ENCODE results near the gene SURF1.
"Not testable (repeated sequence)": the region's sequence is repeated elsewhere in the genome, so short reads cannot be mapped to it uniquely, and the experiment has no call there.

SURF1 gene

DNA sequence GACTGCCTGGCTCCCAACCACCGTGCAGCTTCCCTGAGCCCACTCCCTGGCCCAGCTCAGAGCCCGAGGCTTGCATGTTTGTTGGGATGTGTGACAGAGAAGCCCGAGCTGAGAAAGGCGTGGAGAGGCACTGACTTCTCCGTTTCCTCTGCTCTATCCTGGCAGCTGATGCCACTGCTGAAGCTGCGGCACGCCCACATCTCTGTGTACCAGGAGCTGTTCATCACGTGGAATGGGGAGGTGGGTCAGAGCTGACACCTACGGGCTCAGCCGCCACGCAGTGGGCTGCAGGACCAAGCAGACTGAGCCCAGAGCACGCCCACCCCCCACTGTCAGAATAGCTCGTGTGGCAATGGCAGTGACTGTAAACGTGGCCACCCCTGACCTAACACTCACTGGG, 29.2 kb upstream of the SURF1 start:
- TF ChIP-seq SPI1 (IDR thresholded peaks at IDR 0.05; ENCODE audit: low read depth, low read length), result no peak
- no peak for TF ChIP-seq POLR2A (IDR thresholded peaks at IDR 0.05; ENCODE audit: low read depth, low read length)
- TF ChIP-seq TAF1 (IDR thresholded peaks at IDR 0.05; ENCODE audit: low read depth, low read length), result no peak
- no peak for TF ChIP-seq PAX5 (IDR thresholded peaks at IDR 0.05; ENCODE audit: insufficient read depth, low read length, severe bottlenecking)
- no peak for TF ChIP-seq POU2F2 (IDR thresholded peaks at IDR 0.05; ENCODE audit: low read depth, low read length)
- DNase-seq (ENCODE audit: insufficient read length, low spot score) (no peak), FAIRE-seq (no peak)

DNA sequence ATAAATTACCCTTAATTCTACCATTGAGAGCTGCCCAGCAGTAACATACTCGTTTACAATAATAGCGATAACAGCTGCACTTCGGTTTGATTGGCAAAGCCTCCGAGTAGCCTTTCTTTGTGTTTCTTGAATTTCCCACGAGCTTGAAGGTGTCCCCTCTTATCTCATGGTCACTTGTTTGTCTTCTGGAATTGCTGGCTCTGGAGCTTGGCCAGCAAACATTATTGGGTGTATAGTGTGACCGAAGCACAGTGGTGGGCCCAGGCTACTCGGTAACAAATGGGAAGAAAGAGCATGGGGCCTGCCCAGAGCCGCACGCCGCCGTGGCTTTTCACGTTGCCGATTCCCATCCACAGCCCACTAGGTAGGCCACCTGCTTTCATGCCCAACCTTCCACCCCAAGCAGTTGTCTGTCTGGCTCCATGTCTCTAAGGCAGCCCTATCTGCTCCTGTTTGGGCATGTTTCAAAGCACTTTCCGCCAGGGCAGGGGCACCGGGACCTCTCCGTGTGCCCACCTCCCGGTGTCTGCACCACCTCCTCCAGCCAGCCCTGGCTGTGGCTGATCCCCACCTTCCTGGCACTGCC, 28.5 kb upstream of the SURF1 start:
- TF ChIP-seq TAF1 (IDR thresholded peaks at IDR 0.05; ENCODE audit: low read depth, low read length) (no peak), SPI1 (IDR thresholded peaks at IDR 0.05; ENCODE audit: low read depth, low read length) (no peak), PAX5 (IDR thresholded peaks at IDR 0.05; ENCODE audit: insufficient read depth, low read length, severe bottlenecking) (no peak), POLR2AphosphoS5 (IDR thresholded peaks at IDR 0.05; ENCODE audit: low read depth, low read length) (no peak), POU2F2 (IDR thresholded peaks at IDR 0.05; ENCODE audit: low read depth, low read length) (no peak), POLR2A (IDR thresholded peaks at IDR 0.05; ENCODE audit: low read depth, low read length) (no peak)
- no peak for DNase-seq (ENCODE audit: insufficient read length, low spot score)
- no peak for FAIRE-seq

GRCh38 chr9:133383438-133383837, 27.2 kb upstream of the SURF1 start:
- DNase-seq (ENCODE audit: insufficient read length, low spot score), result no peak
- no peak for TF ChIP-seq TAF1 (IDR thresholded peaks at IDR 0.05; ENCODE audit: low read depth, low read length)
- TF ChIP-seq POLR2A (IDR thresholded peaks at IDR 0.05; ENCODE audit: low read depth, low read length), result no peak
- no peak for TF ChIP-seq SPI1 (IDR thresholded peaks at IDR 0.05; ENCODE audit: low read depth, low read length)
- no peak for TF ChIP-seq POLR2AphosphoS5 (IDR thresholded peaks at IDR 0.05; ENCODE audit: low read depth, low read length)
- no peak for TF ChIP-seq PAX5 (IDR thresholded peaks at IDR 0.05; ENCODE audit: insufficient read depth, low read length, severe bottlenecking)
- no peak for FAIRE-seq

GRCh38 chr9:133382507-133383141, 26.3 kb upstream of the SURF1 start:
- no peak for FAIRE-seq
- TF ChIP-seq POLR2AphosphoS5 (IDR thresholded peaks at IDR 0.05; ENCODE audit: low read depth, low read length) (no peak), POU2F2 (IDR thresholded peaks at IDR 0.05; ENCODE audit: low read depth, low read length) (no peak), POLR2A (IDR thresholded peaks at IDR 0.05; ENCODE audit: low read depth, low read length) (no peak), PAX5 (IDR thresholded peaks at IDR 0.05; ENCODE audit: insufficient read depth, low read length, severe bottlenecking) (no peak), SPI1 (IDR thresholded peaks at IDR 0.05; ENCODE audit: low read depth, low read length) (no peak), TAF1 (IDR thresholded peaks at IDR 0.05; ENCODE audit: low read depth, low read length) (no peak)
- no peak for DNase-seq (ENCODE audit: insufficient read length, low spot score)

DNA sequence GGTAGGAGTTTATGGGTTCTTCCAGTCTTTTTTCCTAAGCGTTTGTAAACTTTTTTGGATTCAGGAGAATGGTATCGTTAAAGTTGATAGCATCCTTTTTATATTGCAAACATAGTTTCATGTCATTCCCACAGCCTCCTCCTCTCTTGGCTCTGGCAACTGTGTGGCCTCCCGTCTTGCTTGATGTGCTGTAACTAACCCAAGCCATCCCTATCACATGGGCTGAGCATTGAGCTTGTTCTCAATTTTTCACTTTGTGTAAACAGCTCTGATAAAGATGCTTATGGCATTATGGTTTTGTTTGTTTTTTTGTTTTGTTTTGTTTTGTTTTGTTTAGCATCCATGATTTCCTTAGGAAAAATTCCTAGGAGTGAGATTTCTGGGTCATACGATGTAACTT, 24.4 kb upstream of the SURF1 start:
- TF ChIP-seq SPI1 (IDR thresholded peaks at IDR 0.05; ENCODE audit: low read depth, low read length), result no peak
- no peak for TF ChIP-seq POLR2AphosphoS5 (IDR thresholded peaks at IDR 0.05; ENCODE audit: low read depth, low read length)
- TF ChIP-seq POLR2A (IDR thresholded peaks at IDR 0.05; ENCODE audit: low read depth, low read length), result no peak
- TF ChIP-seq TAF1 (IDR thresholded peaks at IDR 0.05; ENCODE audit: low read depth, low read length), result no peak
- no peak for TF ChIP-seq POU2F2 (IDR thresholded peaks at IDR 0.05; ENCODE audit: low read depth, low read length)
- no peak for TF ChIP-seq PAX5 (IDR thresholded peaks at IDR 0.05; ENCODE audit: insufficient read depth, low read length, severe bottlenecking)
- DNase-seq (ENCODE audit: insufficient read length, low spot score) (no peak), FAIRE-seq (no peak)

DNA sequence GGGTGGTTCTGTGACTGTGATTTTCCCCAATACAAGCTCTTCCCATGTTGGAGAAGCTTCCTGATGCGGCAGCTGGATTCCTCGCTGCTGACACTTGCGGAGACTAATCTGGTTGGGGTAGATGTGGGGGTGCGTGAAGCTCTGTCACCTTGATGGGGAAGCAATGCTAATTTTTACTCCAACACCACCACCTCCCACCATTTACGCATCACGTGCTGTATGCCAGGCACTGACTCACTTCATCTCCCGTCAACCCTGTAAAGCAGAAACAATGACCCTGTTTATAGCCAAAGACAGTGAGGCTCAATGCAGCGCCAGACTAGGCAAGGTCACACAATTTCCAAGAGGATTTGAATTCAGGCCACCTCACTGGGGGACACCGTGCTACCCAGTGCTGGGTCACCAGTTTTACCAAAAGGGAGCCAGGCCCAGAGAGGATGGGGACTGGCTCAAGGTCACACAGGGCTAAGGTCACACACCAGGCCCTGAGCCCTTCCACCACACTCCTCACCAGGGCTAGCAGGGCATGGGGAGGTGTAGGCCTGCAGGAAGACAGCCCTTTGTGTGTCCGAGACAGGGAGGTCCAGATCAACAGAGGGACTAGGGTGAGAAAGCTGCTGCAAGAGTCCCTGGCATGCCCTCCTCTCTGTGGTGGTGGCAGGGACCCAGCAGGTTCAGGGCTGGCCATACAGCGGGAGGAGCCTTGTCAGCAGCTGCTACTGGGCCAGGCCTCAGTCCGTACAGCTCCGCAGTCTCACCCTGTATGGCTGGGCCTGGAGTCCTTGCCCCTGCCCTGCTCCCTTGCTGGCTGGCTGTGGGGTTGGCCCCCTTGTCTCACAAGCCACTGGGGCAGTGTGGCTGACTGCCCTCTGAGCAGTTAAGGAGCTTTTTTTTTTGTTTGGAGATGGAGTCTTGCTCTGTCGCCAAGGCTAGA, 23.1 kb upstream of the SURF1 start:
- TF ChIP-seq PAX5 (IDR thresholded peaks at IDR 0.05; ENCODE audit: insufficient read depth, low read length, severe bottlenecking) (no peak), TAF1 (IDR thresholded peaks at IDR 0.05; ENCODE audit: low read depth, low read length) (no peak)
- DNase-seq (ENCODE audit: insufficient read length, low spot score), result no peak
- FAIRE-seq, result no peak

- TF ChIP-seq PAX5 (IDR thresholded peaks at IDR 0.05; ENCODE audit: insufficient read depth, low read length, severe bottlenecking), result no peak
- no peak for TF ChIP-seq POLR2A (IDR thresholded peaks at IDR 0.05; ENCODE audit: low read depth, low read length)
- TF ChIP-seq SPI1 (IDR thresholded peaks at IDR 0.05; ENCODE audit: low read depth, low read length), result no peak
- TF ChIP-seq TAF1 (IDR thresholded peaks at IDR 0.05; ENCODE audit: low read depth, low read length), result no peak
- no peak for TF ChIP-seq POU2F2 (IDR thresholded peaks at IDR 0.05; ENCODE audit: low read depth, low read length)
- TF ChIP-seq POLR2AphosphoS5 (IDR thresholded peaks at IDR 0.05; ENCODE audit: low read depth, low read length), result no peak
- DNase-seq (ENCODE audit: insufficient read length, low spot score) (no peak), FAIRE-seq (no peak)
These were observed 22.2 kb upstream of the SURF1 start for GRCh38 chr9:133378408-133378962.

DNA sequence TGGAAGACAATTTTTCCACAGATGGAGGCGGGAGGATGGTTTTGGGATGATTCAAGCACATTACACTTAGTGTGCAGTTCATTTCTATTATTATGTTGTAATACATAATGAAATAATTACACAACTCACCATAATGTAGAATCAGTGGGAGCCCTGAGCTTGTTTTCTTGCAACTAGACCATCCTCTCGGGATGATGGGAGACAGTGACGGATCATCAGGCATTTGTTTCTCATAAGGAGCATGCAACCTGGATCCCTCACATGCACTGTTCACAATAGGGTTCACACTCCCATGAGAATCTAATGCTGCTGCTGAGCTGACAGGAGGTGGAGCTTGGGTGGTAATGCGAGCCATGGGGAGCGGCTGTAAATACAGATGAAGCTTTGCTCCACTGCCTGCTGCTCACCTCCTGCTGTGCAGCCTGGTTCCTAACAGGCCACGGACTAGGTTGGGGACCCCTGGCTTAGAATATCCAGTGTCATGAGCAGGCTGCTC, 21.5 kb upstream of the SURF1 start:
- DNase-seq (ENCODE audit: insufficient read length, low spot score) (no peak), FAIRE-seq (no peak)
- no peak for TF ChIP-seq PAX5 (IDR thresholded peaks at IDR 0.05; ENCODE audit: insufficient read depth, low read length, severe bottlenecking)

DNA sequence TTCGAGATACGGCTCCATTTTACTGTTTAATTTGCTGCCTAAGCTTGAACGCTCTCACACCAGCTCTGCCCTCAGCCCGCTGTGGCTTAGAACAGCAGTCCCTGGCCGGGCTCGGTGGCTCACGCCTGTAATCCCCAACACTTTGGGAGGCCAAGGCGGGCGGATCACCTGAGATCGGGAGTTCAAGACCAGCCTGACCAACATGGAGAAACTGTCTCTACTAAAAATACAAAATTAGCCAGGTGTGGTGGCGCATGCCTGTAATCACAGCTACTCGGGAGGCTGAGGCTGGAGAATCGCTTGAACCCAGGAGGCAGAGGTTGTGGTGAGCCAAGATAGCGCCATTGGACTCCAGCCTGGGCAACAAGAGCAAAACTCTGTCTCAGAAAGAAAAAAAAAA, 21.0 kb upstream of the SURF1 start:
- not testable (repeated sequence) for DNase-seq (ENCODE audit: insufficient read length, low spot score); FAIRE-seq

Measured in GM12891 (cell line).